Effector memory CD8-positive, alpha-beta T cell (primary cell): ENCODE measurements around the gene HPN.

Source experiments
- ATAC-seq: fragments of 150-1000 bp; cut with Tn5 transposase; replicated peaks from 2 replicates; pipeline ENCODE4 v1.10.0; 2021; ENCODE audit warnings: mild to moderate bottlenecking, moderate library complexity
- DNase-seq, 3 experiments: peaks; one replicate each; pipeline ENCODE4 v3.0.0; 2021
- H3K27ac Mint-ChIP-seq, 2 donors: one replicate each; pipeline ENCODE4 v1.8.0; 2022; ENCODE audit warnings: mild to moderate bottlenecking in 2 of 2, mixed read lengths in 2 of 2, moderate library complexity in 2 of 2
- H3K27me3 Mint-ChIP-seq, 2 donors: one replicate each; pipeline ENCODE4 v1.8.0; 2022; ENCODE audit warnings: mixed read lengths in 2 of 2
- H3K36me3 Mint-ChIP-seq: one replicate; pipeline ENCODE4 v1.8.0; 2022; ENCODE audit warnings: mild to moderate bottlenecking, moderate library complexity, mixed read lengths; ENCODE audit not compliant: insufficient read depth
- H3K4me1 Mint-ChIP-seq, 2 donors: one replicate each; pipeline ENCODE4 v1.8.0; 2022; ENCODE audit warnings: low read depth in 2 of 2, mixed read lengths in 2 of 2
- H3K4me3 Mint-ChIP-seq, 2 donors: one replicate each; pipeline ENCODE4 v1.8.0; 2022; ENCODE audit warnings: mild to moderate bottlenecking in 2 of 2, mixed read lengths in 2 of 2, moderate library complexity in 2 of 2
- H3K9me3 Mint-ChIP-seq, 2 donors: one replicate each; pipeline ENCODE4 v1.8.0; 2022; ENCODE audit warnings: mixed read lengths in 2 of 2

The HPN gene

GRCh38 chr19:35073941-35074340 is 32.4 kb downstream of the HPN start:
- ATAC-seq (no peak), DNase-seq (no peak)
- no peaks in the 10 kb centered on the region for H3K9me3 Mint-ChIP-seq
- H3K4me3 Mint-ChIP-seq, result no peak overlapping the region
- H3K36me3 Mint-ChIP-seq, result no peaks in the 10 kb centered on the region
- peaks cover 0 to 2% of the 10 kb centered on the region in 2 donors for H3K4me1 Mint-ChIP-seq
- peak overlapping the region in 1 of 2 donors; percentile 5 for H3K27ac Mint-ChIP-seq
- H3K27me3 Mint-ChIP-seq, result peaks cover 8 to 26% of the 10 kb centered on the region in 2 donors

- Mint-ChIP-seq H3K9me3 (no peaks in the 10 kb centered on the region), H3K27ac (no peak overlapping the region), H3K4me1 (peaks cover 0 to 2% of the 10 kb centered on the region in 2 donors), H3K4me3 (no peak overlapping the region), H3K36me3 (no peaks in the 10 kb centered on the region), H3K27me3 (peaks cover 8 to 26% of the 10 kb centered on the region in 2 donors)
- ATAC-seq (no peak), DNase-seq (no peak)
Observed at GRCh38 chr19:35074426-35075201, 33.1 kb downstream of the HPN start.

DNA sequence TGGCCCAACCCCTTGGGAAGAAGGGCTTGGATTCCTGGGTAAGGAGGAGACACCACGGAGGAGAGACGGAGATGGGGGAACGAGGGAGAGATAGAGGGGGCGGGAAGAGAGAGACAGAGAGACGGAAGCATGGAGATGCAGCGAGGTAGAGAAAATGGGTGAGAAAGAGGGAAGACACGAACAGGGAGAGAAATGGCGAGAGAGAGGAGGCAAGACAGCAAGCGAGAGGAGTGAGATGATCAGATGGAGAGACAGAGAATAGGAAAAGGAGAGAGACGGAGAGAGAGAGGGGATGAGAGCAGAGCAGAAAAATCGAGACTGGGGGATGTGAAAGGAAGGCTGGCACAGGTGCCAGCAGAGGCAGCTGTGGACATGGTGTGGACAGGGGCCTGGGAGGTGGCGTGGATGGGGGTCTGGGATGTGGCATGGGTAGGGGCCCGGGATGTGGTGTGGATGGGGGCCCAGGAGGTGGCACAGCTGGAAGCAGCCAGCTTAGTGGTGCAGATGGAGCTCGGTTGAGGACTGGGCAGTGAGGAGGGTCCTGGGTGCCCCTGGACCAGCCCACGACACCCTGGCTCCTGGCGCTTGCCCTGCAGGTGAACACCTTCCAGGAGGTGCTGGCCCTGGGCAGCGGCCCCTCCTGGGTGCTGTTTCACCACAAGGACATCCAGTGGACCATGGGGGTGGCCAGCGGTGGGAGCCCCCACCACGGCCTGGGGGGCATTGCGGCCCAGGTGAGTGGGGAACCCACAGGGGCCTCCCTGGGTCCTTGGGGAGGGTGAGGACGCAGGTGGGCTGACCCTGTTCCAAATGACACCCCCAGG is 33.9 kb downstream of the HPN start:
- peaks cover 0 to 2% of the 10 kb centered on the region in 2 donors for H3K4me1 Mint-ChIP-seq
- ATAC-seq (no peak), DNase-seq (no peak)
- H3K9me3 Mint-ChIP-seq, result no peaks in the 10 kb centered on the region
- H3K36me3 Mint-ChIP-seq, result no peaks in the 10 kb centered on the region
- no peak overlapping the region for H3K27ac Mint-ChIP-seq
- H3K27me3 Mint-ChIP-seq, result peaks cover 8 to 27% of the 10 kb centered on the region in 2 donors
- no peak overlapping the region for H3K4me3 Mint-ChIP-seq

DNA sequence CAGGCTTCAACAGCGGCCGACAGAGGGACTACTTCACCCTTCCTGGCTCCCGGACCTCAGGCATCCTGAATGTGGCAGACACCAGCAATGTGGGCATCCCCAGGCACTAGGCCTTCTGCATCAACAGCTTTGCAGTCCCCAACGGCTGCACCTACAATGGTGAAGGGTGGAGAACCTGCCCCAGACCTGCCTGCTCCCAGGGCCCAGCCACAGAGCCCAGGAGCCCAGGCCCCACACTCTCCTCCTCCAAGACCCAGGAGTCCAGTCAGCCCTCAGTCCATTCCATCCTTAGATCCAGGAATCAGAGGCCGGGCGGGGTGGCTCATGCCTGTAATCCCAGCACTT is 34.5 kb downstream of the HPN start:
- ATAC-seq (no peak), DNase-seq (no peak)
- H3K4me3 Mint-ChIP-seq, result no peak overlapping the region
- H3K27ac Mint-ChIP-seq, result no peak overlapping the region
- H3K4me1 Mint-ChIP-seq, result peaks cover 0 to 2% of the 10 kb centered on the region in 2 donors
- H3K36me3 Mint-ChIP-seq, result no peaks in the 10 kb centered on the region
- no peaks in the 10 kb centered on the region for H3K9me3 Mint-ChIP-seq
- peaks cover 8 to 27% of the 10 kb centered on the region in 2 donors for H3K27me3 Mint-ChIP-seq

DNA sequence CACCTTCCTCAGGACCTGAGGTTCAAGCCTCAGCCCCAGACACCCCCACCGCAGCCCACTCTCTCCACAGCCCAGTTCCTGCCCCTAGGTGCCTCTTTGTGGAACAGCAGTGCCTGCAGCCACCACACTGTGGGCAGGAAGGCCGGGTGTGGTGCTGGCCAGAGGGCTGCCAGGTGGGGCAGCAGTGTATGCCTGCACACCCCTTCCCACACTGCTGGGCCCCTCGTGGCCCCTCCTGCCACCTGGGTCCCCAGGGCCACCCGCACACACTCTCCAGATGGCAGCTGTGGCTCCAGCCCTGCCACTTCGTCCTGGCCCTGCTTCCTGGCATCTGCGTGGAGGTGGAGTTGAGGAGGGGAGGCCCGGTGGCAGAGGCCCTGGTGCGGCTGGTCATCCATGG is 35.1 kb downstream of the HPN start:
- no peak overlapping the region for H3K27ac Mint-ChIP-seq
- peaks cover 8 to 27% of the 10 kb centered on the region in 2 donors for H3K27me3 Mint-ChIP-seq
- H3K9me3 Mint-ChIP-seq, result no peaks in the 10 kb centered on the region
- H3K36me3 Mint-ChIP-seq, result no peaks in the 10 kb centered on the region
- ATAC-seq (no peak), DNase-seq (no peak)
- no peak overlapping the region for H3K4me3 Mint-ChIP-seq
- peaks cover 0 to 2% of the 10 kb centered on the region in 2 donors for H3K4me1 Mint-ChIP-seq

DNA sequence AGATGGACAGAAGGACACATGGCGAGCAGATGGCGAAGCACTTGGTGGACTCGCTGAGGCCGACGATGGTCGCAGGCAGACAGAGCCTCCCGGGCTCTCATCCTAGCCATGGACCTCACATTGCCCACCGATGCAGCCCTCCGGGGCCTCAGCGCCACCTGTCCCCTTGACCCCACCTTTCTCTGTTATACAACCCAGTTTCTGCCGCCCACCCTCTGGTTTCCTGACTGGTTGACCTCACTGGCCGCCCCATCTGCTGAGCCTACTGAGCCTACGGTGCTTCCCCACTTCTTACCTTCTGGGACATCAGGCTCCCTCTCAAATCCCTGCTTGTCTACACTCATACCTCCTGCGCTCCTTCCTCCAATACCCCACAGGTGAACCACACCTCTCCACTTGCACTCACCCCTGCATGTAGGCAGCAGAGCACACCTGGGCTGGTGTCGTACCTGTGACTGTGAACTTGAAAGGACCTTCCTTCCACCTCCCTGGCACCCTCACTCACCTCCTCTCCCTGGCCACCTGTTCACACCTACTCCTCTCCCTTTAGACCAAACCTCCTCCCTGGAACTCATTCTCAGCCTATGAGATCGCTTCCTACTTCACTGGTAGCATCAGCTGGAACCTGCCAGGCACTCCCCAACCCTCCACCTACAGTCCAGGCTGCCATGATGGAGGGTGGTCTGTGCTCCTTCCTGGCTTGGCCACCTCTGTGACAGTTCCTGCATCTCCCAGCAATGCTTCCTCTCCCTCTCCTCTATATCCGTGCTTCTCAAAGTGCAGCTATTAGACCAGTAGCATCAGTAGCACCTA is 36.1 kb downstream of the HPN start:
- no peak overlapping the region for H3K4me3 Mint-ChIP-seq

DNA sequence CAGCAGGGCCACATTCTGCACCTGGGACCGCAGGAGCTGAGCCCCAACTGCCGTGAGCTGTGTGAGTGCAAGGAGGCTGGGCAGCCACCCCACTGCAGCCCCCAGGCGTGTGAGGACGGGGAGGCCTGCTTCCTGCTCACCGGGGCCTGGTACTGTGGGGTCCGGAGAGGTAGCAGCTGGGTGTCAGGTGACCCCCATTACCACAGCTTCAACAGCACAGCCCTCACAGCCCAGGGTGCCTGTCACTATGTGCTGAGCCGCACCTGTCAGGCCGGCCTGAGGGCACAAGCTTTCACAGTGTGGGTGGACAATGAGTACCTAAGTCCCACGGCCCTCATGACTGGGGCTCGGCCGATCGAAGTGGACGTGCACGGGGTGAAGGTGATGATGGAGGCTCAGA is 38.3 kb downstream of the HPN start:
- Mint-ChIP-seq H3K9me3 (no peaks in the 10 kb centered on the region), H3K4me3 (no peak overlapping the region), H3K36me3 (no peaks in the 10 kb centered on the region), H3K27me3 (peaks cover 8 to 27% of the 10 kb centered on the region in 2 donors), H3K27ac (no peak overlapping the region), H3K4me1 (peaks cover 0 to 5% of the 10 kb centered on the region in 2 donors)
- ATAC-seq (no peak), DNase-seq (no peak)

More for the DNA sequence above, 36.1 kb downstream of the HPN start:
- H3K9me3 Mint-ChIP-seq, result no peaks in the 10 kb centered on the region
- DNase-seq (no peak), ATAC-seq (no peak)
- peaks cover 8 to 27% of the 10 kb centered on the region in 2 donors for H3K27me3 Mint-ChIP-seq
- H3K27ac Mint-ChIP-seq, result no peak overlapping the region
- no peaks in the 10 kb centered on the region for H3K36me3 Mint-ChIP-seq
- peaks cover 0 to 2% of the 10 kb centered on the region in 2 donors for H3K4me1 Mint-ChIP-seq

GRCh38 chr19:35080613-35081170 is 39.2 kb downstream of the HPN start:
- ATAC-seq, result no peak

DNA sequence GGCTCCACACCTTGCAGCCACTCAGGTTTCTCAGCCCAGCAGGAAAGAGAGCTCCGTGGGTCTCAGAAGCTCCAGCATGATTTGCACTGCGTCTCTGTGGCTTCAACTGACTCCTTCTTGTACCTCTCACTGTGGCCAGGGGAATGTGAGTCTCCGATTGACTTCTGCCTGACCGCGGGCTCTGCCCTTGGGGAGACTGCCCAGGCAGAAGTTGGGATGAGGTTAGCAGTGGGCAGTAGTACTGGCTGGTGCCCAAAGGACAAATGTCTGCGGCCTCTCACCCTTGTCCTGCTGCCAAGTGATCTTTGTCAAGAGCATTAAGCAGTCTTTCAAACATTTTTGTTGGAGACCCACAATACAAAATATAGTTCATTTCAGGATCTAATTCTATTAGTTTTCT is 39.7 kb downstream of the HPN start:
- H3K4me3 Mint-ChIP-seq, result no peak overlapping the region
- DNase-seq (no peak), ATAC-seq (no peak)
- H3K9me3 Mint-ChIP-seq, result no peaks in the 10 kb centered on the region
- peaks cover 8 to 27% of the 10 kb centered on the region in 2 donors for H3K27me3 Mint-ChIP-seq
- peaks cover 8 to 13% of the 10 kb centered on the region in 2 donors for H3K4me1 Mint-ChIP-seq
- no peak overlapping the region for H3K27ac Mint-ChIP-seq
- H3K36me3 Mint-ChIP-seq, result no peaks in the 10 kb centered on the region

More at GRCh38 chr19:35080613-35081170, 39.2 kb downstream of the HPN start:
- no peak overlapping the region for H3K27ac Mint-ChIP-seq
- peaks cover 8 to 27% of the 10 kb centered on the region in 2 donors for H3K27me3 Mint-ChIP-seq
- no peak for DNase-seq
- H3K36me3 Mint-ChIP-seq, result no peaks in the 10 kb centered on the region
- peaks cover 3 to 8% of the 10 kb centered on the region in 2 donors for H3K4me1 Mint-ChIP-seq
- H3K9me3 Mint-ChIP-seq, result no peaks in the 10 kb centered on the region
- H3K4me3 Mint-ChIP-seq, result no peak overlapping the region

DNA sequence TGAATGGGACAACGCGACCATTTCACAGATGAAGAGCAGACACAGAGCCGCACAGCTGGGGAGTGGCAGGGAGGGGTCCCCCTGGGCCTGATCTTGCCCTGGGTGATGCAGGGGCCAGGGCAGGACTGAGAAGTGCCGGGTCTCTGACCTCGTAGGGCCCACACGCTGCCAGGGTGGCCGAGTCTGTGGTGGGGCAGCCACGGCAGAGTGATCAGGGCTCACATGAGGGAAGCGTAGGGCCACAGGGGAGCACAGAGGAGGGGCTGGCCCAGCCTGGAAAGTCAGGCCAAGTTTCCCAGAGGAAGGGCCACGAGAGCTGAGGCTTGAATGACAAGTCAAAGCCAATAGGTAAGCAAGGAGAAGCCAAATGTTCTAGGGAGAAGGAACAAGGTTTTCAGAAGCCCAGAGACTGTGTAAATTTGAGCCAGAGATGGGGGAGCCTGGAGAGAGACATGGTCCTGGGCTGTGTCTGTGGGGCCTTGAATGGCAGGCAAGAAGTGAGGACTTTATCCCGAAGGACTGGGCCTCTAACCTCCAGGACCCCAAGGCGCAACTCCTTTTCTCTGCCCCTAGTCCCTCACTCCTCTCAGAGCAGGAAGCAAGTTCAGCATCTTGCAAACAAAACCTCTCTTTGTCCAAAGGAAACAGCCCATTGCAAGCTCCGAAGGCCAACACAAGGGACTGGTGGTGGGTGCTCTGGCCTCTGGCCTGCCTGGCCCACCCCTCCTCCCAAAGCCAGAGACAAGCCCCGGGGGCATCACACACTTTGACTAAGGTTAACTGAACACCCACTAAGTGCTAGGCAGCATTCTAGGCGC is 42.4 kb downstream of the HPN start:
- Mint-ChIP-seq H3K36me3 (no peaks in the 10 kb centered on the region), H3K27ac (peak overlapping the region in 1 of 2 donors; percentile 81), H3K9me3 (no peaks in the 10 kb centered on the region), H3K4me3 (no peak overlapping the region), H3K4me1 (peaks cover 15 to 16% of the 10 kb centered on the region in 2 donors), H3K27me3 (peaks cover 0 to 11% of the 10 kb centered on the region in 2 donors)
- no peak for DNase-seq
- no peak for ATAC-seq

- H3K36me3 Mint-ChIP-seq, result peaks cover 5% of the 10 kb centered on the region
- H3K4me1 Mint-ChIP-seq, result peaks cover 15 to 16% of the 10 kb centered on the region in 2 donors
- no peaks in the 10 kb centered on the region for H3K9me3 Mint-ChIP-seq
- ATAC-seq (no peak), DNase-seq (no peak)
- peak overlapping the region in 1 of 2 donors; percentile 81 for H3K27ac Mint-ChIP-seq
- peaks cover 0 to 8% of the 10 kb centered on the region in 2 donors for H3K27me3 Mint-ChIP-seq
- H3K4me3 Mint-ChIP-seq, result no peak overlapping the region
Observed at GRCh38 chr19:35084509-35084762, 42.9 kb downstream of the HPN start.

DNA sequence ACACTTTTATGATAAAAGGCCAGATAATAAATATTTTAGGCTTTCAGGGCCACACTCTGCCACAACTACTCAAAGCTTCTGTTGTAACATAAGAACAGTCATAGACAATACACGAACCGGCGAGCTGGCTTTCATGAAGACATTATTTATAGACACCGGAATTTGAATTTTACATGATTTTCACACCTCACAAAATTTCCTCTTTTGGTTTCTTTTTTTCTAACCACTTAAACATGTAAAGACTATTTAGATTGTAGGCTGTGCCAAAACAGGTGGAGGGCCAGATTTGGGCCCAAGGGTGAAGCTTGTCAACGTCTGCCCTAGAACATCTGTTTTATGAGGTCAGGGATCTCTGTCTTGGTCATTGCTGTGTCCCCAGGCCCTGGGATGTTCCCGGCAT is 44.4 kb downstream of the HPN start:
- H3K36me3 Mint-ChIP-seq, result peaks cover 5% of the 10 kb centered on the region
- H3K9me3 Mint-ChIP-seq, result no peaks in the 10 kb centered on the region
- ATAC-seq (peak; percentile 65), DNase-seq (no peak)
- H3K4me1 Mint-ChIP-seq, result peaks cover 15 to 16% of the 10 kb centered on the region in 2 donors
- peak overlapping the region; percentile 74 to 91 for H3K27ac Mint-ChIP-seq
- H3K27me3 Mint-ChIP-seq, result peaks cover 0 to 6% of the 10 kb centered on the region in 2 donors
- peak overlapping the region; percentile 31 to 71 for H3K4me3 Mint-ChIP-seq
